Measurements from ENCODE around the gene DGKQ. TPM values are rescaled to one million over a fixed set of nuclear protein-coding genes. Genes with fewer than 3 reads are reported as not detected.

DGKQ gene
- total RNA-seq, 2 experiments from 2014 or later = 14.3 to 16.7 TPM

DNA sequence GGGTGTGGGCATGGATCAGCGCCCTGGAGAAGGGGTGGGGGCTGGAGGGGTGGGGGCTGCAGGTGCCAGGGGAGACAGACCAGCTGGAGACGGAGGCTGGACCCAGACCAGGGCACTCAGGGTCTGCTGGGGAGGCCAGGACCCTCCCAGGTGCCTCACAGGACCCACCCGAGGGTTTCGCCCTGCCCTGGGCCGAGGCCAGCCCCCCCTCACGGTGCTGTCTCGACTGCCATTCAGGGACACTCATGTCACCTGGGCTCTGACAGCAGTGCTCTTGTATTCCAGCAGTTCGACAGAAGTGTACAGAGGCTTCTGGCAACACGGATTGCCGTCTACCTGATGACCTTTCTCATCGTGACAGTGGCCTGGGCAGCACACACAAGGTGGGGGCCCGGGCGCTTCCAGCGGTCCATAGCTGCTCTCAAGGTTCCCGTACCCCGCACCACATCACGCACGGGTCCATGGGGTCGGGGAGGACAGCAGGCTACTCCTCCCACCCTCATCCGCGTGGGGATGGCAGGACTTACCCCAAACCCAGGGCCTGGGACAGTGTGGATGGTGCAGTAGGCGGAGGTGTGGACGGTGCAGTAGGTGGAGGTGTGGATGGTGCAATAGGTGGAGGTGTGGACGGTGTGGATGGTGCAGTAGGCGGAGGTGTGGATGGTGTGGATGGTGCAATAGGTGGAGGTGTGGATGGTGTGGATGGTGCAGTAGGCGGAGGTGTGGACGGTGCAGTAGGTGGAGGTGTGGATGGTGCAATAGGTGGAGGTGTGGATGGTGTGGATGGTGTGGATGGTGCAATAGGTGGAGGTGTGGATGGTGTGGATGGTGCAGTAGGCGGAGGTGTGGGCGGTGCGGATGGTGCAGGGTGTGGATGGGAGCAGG is 23.0 kb downstream of the DGKQ start:
- Mint-ChIP-seq H3K36me3 (ENCODE audit: low read depth) (peaks cover 3% of the 10 kb centered on the region), H3K9me3 (no peaks in the 10 kb centered on the region), H3K27ac (no peak overlapping the region), H3K4me1 (ENCODE audit: low read depth) (no peaks in the 10 kb centered on the region), H3K27me3 (no peaks in the 10 kb centered on the region), H3K4me3 (no peak overlapping the region)
- POLR2A ChIA-PET = no interaction called here
- DNase-seq = no peak
- TF ChIP-seq, protein P1, sequence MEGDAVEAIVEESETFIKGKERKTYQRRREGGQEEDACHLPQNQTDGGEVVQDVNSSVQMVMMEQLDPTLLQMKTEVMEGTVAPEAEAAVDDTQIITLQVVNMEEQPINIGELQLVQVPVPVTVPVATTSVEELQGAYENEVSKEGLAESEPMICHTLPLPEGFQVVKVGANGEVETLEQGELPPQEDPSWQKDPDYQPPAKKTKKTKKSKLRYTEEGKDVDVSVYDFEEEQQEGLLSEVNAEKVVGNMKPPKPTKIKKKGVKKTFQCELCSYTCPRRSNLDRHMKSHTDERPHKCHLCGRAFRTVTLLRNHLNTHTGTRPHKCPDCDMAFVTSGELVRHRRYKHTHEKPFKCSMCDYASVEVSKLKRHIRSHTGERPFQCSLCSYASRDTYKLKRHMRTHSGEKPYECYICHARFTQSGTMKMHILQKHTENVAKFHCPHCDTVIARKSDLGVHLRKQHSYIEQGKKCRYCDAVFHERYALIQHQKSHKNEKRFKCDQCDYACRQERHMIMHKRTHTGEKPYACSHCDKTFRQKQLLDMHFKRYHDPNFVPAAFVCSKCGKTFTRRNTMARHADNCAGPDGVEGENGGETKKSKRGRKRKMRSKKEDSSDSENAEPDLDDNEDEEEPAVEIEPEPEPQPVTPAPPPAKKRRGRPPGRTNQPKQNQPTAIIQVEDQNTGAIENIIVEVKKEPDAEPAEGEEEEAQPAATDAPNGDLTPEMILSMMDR (IDR thresholded peaks at IDR 0.05) = no peak
- ATAC-seq = no peak
- intact Hi-C loops (cut with micrococcal nuclease) = no loop called here
- CTCF ChIA-PET = interaction anchor here (0.7 kb wide), 1 partner anchor 15 kb away, joined by 3 read pairs; no protein-coding TSS in a partner anchor

DNA sequence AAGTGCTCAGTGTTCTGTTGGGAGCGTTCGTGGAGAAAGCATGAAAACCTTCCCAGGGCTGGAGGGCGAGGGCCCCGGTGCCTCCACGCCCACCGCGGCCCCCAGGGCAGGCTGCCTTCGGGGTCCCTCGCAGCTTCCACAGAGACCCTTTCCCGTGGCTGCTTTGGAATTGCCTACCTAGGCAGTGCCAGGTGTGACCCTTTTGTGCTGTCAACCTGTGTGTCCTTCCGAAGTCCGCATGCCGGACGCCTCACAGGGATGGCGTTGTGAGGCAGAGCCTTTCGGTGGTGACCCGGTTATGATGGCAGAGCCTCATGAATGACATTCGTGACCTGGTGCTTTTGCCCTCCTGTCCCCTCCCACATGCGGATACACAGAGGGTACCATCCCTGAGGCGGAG is 23.7 kb downstream of the DGKQ start:
- H3K27ac Mint-ChIP-seq = no peak overlapping the region

DNA sequence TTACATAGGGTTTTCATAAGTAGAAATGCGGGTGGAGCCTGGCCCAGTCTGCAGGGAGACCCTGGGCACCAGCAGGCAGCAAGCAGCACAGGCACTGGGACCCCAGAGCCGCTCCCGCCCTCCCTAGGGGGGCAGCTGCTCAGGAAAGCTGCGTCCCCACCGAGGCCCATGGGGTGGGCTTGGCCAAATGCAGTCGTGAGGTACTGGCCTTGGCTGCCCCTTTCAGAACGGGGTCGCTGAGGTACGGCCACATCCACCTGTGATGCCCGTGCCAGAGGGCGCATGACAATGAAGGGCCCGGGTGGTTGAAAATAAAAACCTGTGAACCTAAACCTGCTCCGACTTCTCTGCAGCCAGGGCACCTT is 24.5 kb downstream of the DGKQ start:
- TF ChIP-seq, protein P1 (IDR thresholded peaks at IDR 0.05) = no peak
- no peaks in the 10 kb centered on the region for H3K9me3 Mint-ChIP-seq
- DNase-seq (no peak), ATAC-seq (no peak)
- CTCF ChIA-PET = interaction anchor here (1.0 kb wide), 1 partner anchor 12 kb away, joined by 4 read pairs; no protein-coding TSS in a partner anchor
- H3K27me3 Mint-ChIP-seq = no peaks in the 10 kb centered on the region
- intact Hi-C loops (cut with micrococcal nuclease) = no loop called here
- H3K27ac Mint-ChIP-seq = no peak overlapping the region
- no peaks in the 10 kb centered on the region for H3K4me1 Mint-ChIP-seq (ENCODE audit: low read depth)
- H3K36me3 Mint-ChIP-seq (ENCODE audit: low read depth) = no peaks in the 10 kb centered on the region
- POLR2A ChIA-PET = interaction anchor here (1.3 kb wide), 1 partner anchor 13 kb away, joined by 3 read pairs; no protein-coding TSS in a partner anchor
- no peak overlapping the region for H3K4me3 Mint-ChIP-seq

More for the DNA sequence above, 23.7 kb downstream of the DGKQ start:
- ChIA-PET CTCF (interaction anchor here (0.7 to 1.0 kb wide), 2 partner anchors 13 to 15 kb away, joined by 3 to 4 read pairs; no protein-coding TSS in a partner anchor), POLR2A (no interaction called here)
- no peak for ATAC-seq
- TF ChIP-seq, protein P1 (IDR thresholded peaks at IDR 0.05) = no peak
- H3K36me3 Mint-ChIP-seq (ENCODE audit: low read depth) = peaks cover under 1% of the 10 kb centered on the region
- no peak for DNase-seq
- H3K4me1 Mint-ChIP-seq (ENCODE audit: low read depth) = no peaks in the 10 kb centered on the region
- intact Hi-C loops (cut with micrococcal nuclease) = no loop called here
- H3K4me3 Mint-ChIP-seq = no peak overlapping the region
- H3K27me3 Mint-ChIP-seq = no peaks in the 10 kb centered on the region
- no peaks in the 10 kb centered on the region for H3K9me3 Mint-ChIP-seq

DNA sequence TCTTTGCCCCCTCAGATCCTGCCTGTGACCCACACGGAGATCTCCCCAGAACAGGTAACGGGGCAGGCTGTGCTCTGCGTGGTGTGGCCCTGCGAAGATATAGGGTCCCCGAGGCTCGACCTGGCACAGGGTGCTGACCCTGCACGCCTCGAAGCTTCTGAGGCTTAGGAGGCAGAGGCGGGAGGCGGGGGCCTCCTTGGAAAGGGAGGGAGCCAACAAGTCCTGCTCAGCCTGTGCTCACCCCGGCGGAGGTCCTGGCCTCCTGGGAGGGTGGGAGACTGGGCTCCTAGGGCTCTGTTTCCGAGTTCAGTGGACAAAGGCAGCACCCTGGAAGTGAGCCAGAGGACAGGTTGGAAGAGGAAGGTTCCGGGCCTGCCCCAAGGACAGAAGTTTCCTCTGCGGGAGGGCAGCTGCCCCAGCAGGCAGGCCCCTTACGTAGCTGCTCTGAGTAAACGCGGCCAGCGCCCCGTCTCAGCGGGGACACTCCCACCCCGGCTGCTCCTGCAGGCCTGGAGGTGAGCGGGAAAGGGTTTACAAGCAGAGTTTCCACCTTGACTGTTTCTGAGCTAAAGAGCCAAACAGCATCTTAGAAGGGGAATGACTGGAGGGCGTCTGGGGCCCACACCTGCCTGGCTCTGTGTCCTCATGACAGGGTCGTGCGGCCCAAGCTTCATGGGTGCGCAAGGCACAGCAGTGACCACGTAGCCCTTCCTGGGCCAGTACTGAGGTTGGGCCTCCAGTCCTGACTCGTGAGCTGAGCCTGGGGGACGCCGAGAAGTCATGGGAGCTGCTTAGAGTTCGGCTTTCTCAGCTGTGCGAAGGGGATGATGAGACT is 25.1 kb downstream of the DGKQ start:
- Mint-ChIP-seq H3K36me3 (ENCODE audit: low read depth) (no peaks in the 10 kb centered on the region), H3K9me3 (no peaks in the 10 kb centered on the region), H3K27ac (no peak overlapping the region), H3K4me1 (ENCODE audit: low read depth) (no peaks in the 10 kb centered on the region), H3K4me3 (no peak overlapping the region), H3K27me3 (no peaks in the 10 kb centered on the region)
- TF ChIP-seq, protein P1 (IDR thresholded peaks at IDR 0.05) = no peak
- CTCF ChIA-PET = interaction anchor here (1.0 kb wide), 1 partner anchor 12 kb away, joined by 4 read pairs; no protein-coding TSS in a partner anchor
- DNase-seq (no peak), ATAC-seq (no peak)
- POLR2A ChIA-PET = interaction anchor here (1.3 kb wide), 1 partner anchor 13 kb away, joined by 3 read pairs; no protein-coding TSS in a partner anchor
- intact Hi-C loops (cut with micrococcal nuclease) = no loop called here
